Prostate gland (tissue), 2 donors: ENCODE data around the gene SURF1.

Experiments used
- CTCF ChIP-seq, 4 experiments: fragments of 200-600 bp in 2 of 4; fragments of 450-650 bp in 2 of 4; sonication (generic) in 2 of 4; IDR thresholded peaks; 1 replicate in 3 of 4; 2 replicates in 1 of 4; pipeline ENCODE4 v1.5.1; 2016 to 2019; ENCODE audit warnings: antibody characterized with exemption in 4 of 4, mild to moderate bottlenecking in 2 of 4, moderate library complexity in 2 of 4
- POLR2A ChIP-seq: fragments of 450-650 bp; IDR thresholded peaks from one replicate; pipeline ENCODE4 v1.6.1; 2016; ENCODE audit warnings: antibody characterized with exemption, mild to moderate bottlenecking
- POLR2AphosphoS5 ChIP-seq: sonication (generic); formaldehyde crosslinking; IDR thresholded peaks from one replicate; pipeline ENCODE4 v1.6.1; 2017; ENCODE audit warnings: antibody characterized with exemption

GRCh38 chr9:133374612-133375115 lies 18.4 kb upstream of the SURF1 start:
- TF ChIP-seq POLR2AphosphoS5, result no peak
- TF ChIP-seq POLR2A, result no peak
- no peak for TF ChIP-seq CTCF (IDR thresholded peaks at IDR 0.05)
